GM11168 (cell line): ENCODE results near the gene SECTM1.

Experiments
- in situ Hi-C: fragments of 300-500 bp; cut with MboI; formaldehyde crosslinking; loops from one replicate; pipeline ENCODE4 v1.12.0; 2022; ENCODE audit warnings: low sequenced_read_pairs; ENCODE audit not compliant: unreplicated experiment

The SECTM1 gene

GRCh38 chr17:82330322-82331239, 3.0 kb downstream of the SECTM1 start:
- in situ Hi-C loops = no loop called here

GRCh38 chr17:82329683-82330321, 3.8 kb downstream of the SECTM1 start:
- in situ Hi-C loops = no loop called here

- in situ Hi-C loops = no loop called here
Measured at GRCh38 chr17:82328994-82329507, 4.5 kb downstream of the SECTM1 start.

GRCh38 chr17:82328141-82328993, 5.2 kb downstream of the SECTM1 start:
- in situ Hi-C loops = no loop called here

GRCh38 chr17:82327757-82328140, 5.8 kb downstream of the SECTM1 start:
- in situ Hi-C loops = no loop called here

GRCh38 chr17:82327289-82327688, 6.3 kb downstream of the SECTM1 start:
- in situ Hi-C loops = no loop called here

GRCh38 chr17:82325286-82326180, 8.0 kb downstream of the SECTM1 start:
- in situ Hi-C loops = no loop called here

GRCh38 chr17:82324566-82325285, 8.8 kb downstream of the SECTM1 start:
- in situ Hi-C loops = no loop called here

- in situ Hi-C loops = no loop called here
Measured at GRCh38 chr17:82323514-82324234, 9.9 kb downstream of the SECTM1 start.

GRCh38 chr17:82322526-82323453, 10.8 kb downstream of the SECTM1 start:
- in situ Hi-C loops = no loop called here

- in situ Hi-C loops = no loop called here
Measured at GRCh38 chr17:82321947-82322466, 11.6 kb downstream of the SECTM1 start.

GRCh38 chr17:82320956-82321927, 12.3 kb downstream of the SECTM1 start:
- in situ Hi-C loops = no loop called here

- in situ Hi-C loops = no loop called here
Measured at GRCh38 chr17:82320140-82320840, 13.3 kb downstream of the SECTM1 start.

- in situ Hi-C loops = no loop called here
Measured at GRCh38 chr17:82319619-82320062, 13.9 kb downstream of the SECTM1 start.
